HEK293T (cell line): ENCODE measurements around the gene PCDHA1.

Experiments used
- ARNT ChIP-seq: fragments of 450-650 bp; IDR thresholded peaks from 2 replicates; pipeline ENCODE4 v1.6.1; 2017; ENCODE audit warnings: mild to moderate bottlenecking
- ELF4 ChIP-seq: fragments of 450-650 bp; IDR thresholded peaks from 2 replicates; pipeline ENCODE4 v1.6.1; 2017; ENCODE audit warnings: antibody characterized with exemption
- HDGF ChIP-seq: fragments of 450-650 bp; IDR thresholded peaks from 2 replicates; pipeline ENCODE4 v1.6.1; 2017; ENCODE audit warnings: antibody characterized with exemption, borderline replicate concordance
- PKNOX1 ChIP-seq: fragments of 450-650 bp; IDR thresholded peaks from 2 replicates; pipeline ENCODE4 v1.6.1; 2016
- SP1 ChIP-seq: fragments of 450-650 bp; IDR thresholded peaks from 2 replicates; pipeline ENCODE4 v1.6.1; 2017
- ZNF384 ChIP-seq: fragments of 450-650 bp; IDR thresholded peaks from 2 replicates; pipeline ENCODE4 v1.6.1; 2016

GRCh38 chr5:140800816-140801493, 15.0 kb downstream of the PCDHA1 start, which contains the start of gene PCDHA3:
- TF ChIP-seq SP1 (no peak), PKNOX1 (no peak), ARNT (no peak), HDGF (no peak), ELF4 (no peak), ZNF384 (no peak)
